K562 (cell line): ENCODE results near the gene CRACR2B. TPM values are rescaled to one million over a fixed set of nuclear protein-coding genes. Genes with fewer than 3 reads are reported as not detected.

Experiments
- BCOR ChIP-seq: fragments of 450-650 bp; IDR thresholded peaks from 2 replicates; pipeline ENCODE4 v1.6.1; 2016
- DPF2 ChIP-seq: fragments of 450-650 bp; IDR thresholded peaks from 2 replicates; pipeline ENCODE4 v1.6.1; 2016
- EGR1 ChIP-seq: fragments of 450-650 bp; conservative IDR thresholded peaks from 2 replicates; pipeline ENCODE4 v1.6.1; 2017; ENCODE audit warnings: mild to moderate bottlenecking
- EP300 ChIP-seq: IDR thresholded peaks from 2 replicates; pipeline ENCODE4 v1.6.1; 2012; ENCODE audit warnings: low read length, improper control_type of control experiment
- ETV6 ChIP-seq, 3 experiments: fragments of 150-350 bp in 1 of 3; sonication (generic) in 1 of 3; formaldehyde crosslinking in 1 of 3; IDR thresholded peaks; 2 replicates each; pipeline versions ENCODE4 v1.6.1 to v1.8.0; 2014 to 2022; ENCODE audit warnings: borderline replicate concordance in 2 of 3, low read depth in 2 of 3, antibody characterized with exemption in 1 of 3, low read length in 1 of 3, mild to moderate bottlenecking in 1 of 3, missing genetic modification reagents in 1 of 3
- FOS ChIP-seq: IDR thresholded peaks from 3 replicates; pipeline ENCODE4 v1.6.1; 2011; ENCODE audit not compliant: insufficient read length; ENCODE audit errors: extremely low read depth
- HDGF ChIP-seq: fragments of 450-650 bp; IDR thresholded peaks from 2 replicates; pipeline ENCODE4 v1.6.1; 2016
- MAFF ChIP-seq: IDR thresholded peaks from 2 replicates; pipeline ENCODE4 v1.6.1; 2012; ENCODE audit warnings: low read length, improper control_type of control experiment
- NCOA1 ChIP-seq: fragments of 450-650 bp; IDR thresholded peaks from 2 replicates; pipeline ENCODE4 v1.6.1; 2016; ENCODE audit warnings: low read depth
- PTTG1 ChIP-seq: fragments of 450-650 bp; IDR thresholded peaks from 2 replicates; pipeline ENCODE4 v1.6.1; 2016; ENCODE audit warnings: low read depth, mild to moderate bottlenecking, missing genetic modification characterization, missing compliant biosample characterization
- RFX5 ChIP-seq: IDR thresholded peaks from 2 replicates; pipeline ENCODE4 v1.6.1; 2011; ENCODE audit warnings: low read depth, mild to moderate bottlenecking, improper control_type of control experiment, low read length
- SNRNP70 ChIP-seq: fragments of 200-400 bp; formaldehyde crosslinking; optimal IDR thresholded peaks from 2 replicates; pipeline ENCODE3; 2017; ENCODE audit warnings: low read depth, low read length
- SP1 ChIP-seq: sonication (generic); formaldehyde crosslinking; IDR thresholded peaks from 2 replicates; pipeline ENCODE4 v1.8.1; 2022; ENCODE audit warnings: mild to moderate bottlenecking, missing genetic modification reagents
- SRSF3 ChIP-seq: fragments of 200-400 bp; formaldehyde crosslinking; IDR thresholded peaks from 2 replicates; pipeline ENCODE4 v1.6.1; 2016; ENCODE audit warnings: mild to moderate bottlenecking, low read length, moderate library complexity; ENCODE audit not compliant: insufficient read depth
- TAF1 ChIP-seq: IDR thresholded peaks from 2 replicates; pipeline ENCODE4 v1.6.1; 2011; ENCODE audit warnings: mild to moderate bottlenecking, low read length, moderate library complexity; ENCODE audit not compliant: insufficient read depth, control insufficient read depth, severe bottlenecking; ENCODE audit errors: extremely low read depth
- TARDBP ChIP-seq: fragments of 450-650 bp; IDR thresholded peaks from 2 replicates; pipeline ENCODE4 v1.6.1; 2016
- TOE1 ChIP-seq, 2 experiments: fragments of 450-650 bp in 1 of 2; sonication (generic) in 1 of 2; formaldehyde crosslinking in 1 of 2; IDR thresholded peaks; 2 replicates each; pipeline versions ENCODE4 v1.7.1 to v1.8.0; 2016 to 2022; ENCODE audit warnings: borderline replicate concordance in 2 of 2, mild to moderate bottlenecking in 2 of 2, antibody characterized with exemption in 1 of 2, inconsistent platforms in 1 of 2, low read depth in 1 of 2, missing genetic modification reagents in 1 of 2, moderate library complexity in 1 of 2
- ZFP36 ChIP-seq: fragments of 150-350 bp; IDR thresholded peaks from 2 replicates; pipeline ENCODE4 v1.6.1; 2018; ENCODE audit warnings: low read length, low read depth; ENCODE audit not compliant: partially characterized antibody
- ZNF12 ChIP-seq: sonication (generic); formaldehyde crosslinking; IDR thresholded peaks from 2 replicates; pipeline ENCODE4 v1.4.0; 2020; ENCODE audit warnings: mild to moderate bottlenecking, missing genetic modification reagents
- ZNF121 ChIP-seq: sonication (generic); formaldehyde crosslinking; conservative IDR thresholded peaks from 2 replicates; pipeline ENCODE4 v1.8.0; 2022; ENCODE audit warnings: missing genetic modification reagents
- ZNF146 ChIP-seq: IDR thresholded peaks from one replicate; pipeline ENCODE4 v1.6.1; 2018; ENCODE audit warnings: missing compliant biosample characterization; ENCODE audit not compliant: unreplicated experiment
- ZNF239 ChIP-seq: fragments of 250-450 bp; sonication (Bioruptor Pico); IDR thresholded peaks from 2 replicates; pipeline ENCODE4 v1.4.0; 2020; ENCODE audit warnings: mild to moderate bottlenecking
- polyA plus RNA-seq, 8 experiments: library from polyadenylated mRNA; depleted of rRNA in 4 of 8; stranded (reverse) in 5 of 8; unstranded in 3 of 8; fragments of >200 nt; fragmentation: Nextera tagmentation in 2 of 8; fragmentation: Illumina TruSeq in 1 of 8; extraction: Ambion mirVana in 2 of 8; extraction: Trizol in 1 of 8; gene quantifications; 2 replicates each; pipeline versions ENCODE4 v1.2.1 to v1.2.3, GENCODE V29; 2011 to 2014; ENCODE audit warnings: inconsistent platforms in 1 of 8, missing spikeins in 1 of 8
- total RNA-seq, 7 experiments: library from RNA; depleted of rRNA in 6 of 7; stranded (reverse); fragments of >200 nt in 6 of 7; fragmentation: Illumina TruSeq in 2 of 7; extraction: Trizol in 2 of 7; gene quantifications; 2 replicates each; pipeline versions ENCODE4 v1.2.1 to v1.2.3, GENCODE V29; 2011 to 2021; ENCODE audit warnings: low replicate concordance in 1 of 7
- TF ChIP-seq, protein P1 (sequence below): sonication (generic); formaldehyde crosslinking; IDR thresholded peaks from 2 replicates; pipeline ENCODE4 v1.9.0; 2022; ENCODE audit warnings: mild to moderate bottlenecking, missing genetic modification reagents
- TF ChIP-seq, protein P2 (sequence below): fragments of 200-800 bp; sonication (Bioruptor generic); IDR thresholded peaks from 2 replicates; pipeline ENCODE4 v1.6.1; 2017; ENCODE audit warnings: missing genetic modification characterization, missing compliant biosample characterization
- TF ChIP-seq, protein P3 (sequence below): sonication (generic); formaldehyde crosslinking; IDR thresholded peaks from 2 replicates; pipeline ENCODE4 v1.8.1; 2023; ENCODE audit warnings: mild to moderate bottlenecking, missing genetic modification reagents

The CRACR2B gene
- total and polyA plus RNA-seq, 9 of the 15 experiments (the other 6 are each of a cell fraction or from before 2014, with no cell fraction given) = 0.10 to 51.0 (median 6.0) TPM

DNA sequence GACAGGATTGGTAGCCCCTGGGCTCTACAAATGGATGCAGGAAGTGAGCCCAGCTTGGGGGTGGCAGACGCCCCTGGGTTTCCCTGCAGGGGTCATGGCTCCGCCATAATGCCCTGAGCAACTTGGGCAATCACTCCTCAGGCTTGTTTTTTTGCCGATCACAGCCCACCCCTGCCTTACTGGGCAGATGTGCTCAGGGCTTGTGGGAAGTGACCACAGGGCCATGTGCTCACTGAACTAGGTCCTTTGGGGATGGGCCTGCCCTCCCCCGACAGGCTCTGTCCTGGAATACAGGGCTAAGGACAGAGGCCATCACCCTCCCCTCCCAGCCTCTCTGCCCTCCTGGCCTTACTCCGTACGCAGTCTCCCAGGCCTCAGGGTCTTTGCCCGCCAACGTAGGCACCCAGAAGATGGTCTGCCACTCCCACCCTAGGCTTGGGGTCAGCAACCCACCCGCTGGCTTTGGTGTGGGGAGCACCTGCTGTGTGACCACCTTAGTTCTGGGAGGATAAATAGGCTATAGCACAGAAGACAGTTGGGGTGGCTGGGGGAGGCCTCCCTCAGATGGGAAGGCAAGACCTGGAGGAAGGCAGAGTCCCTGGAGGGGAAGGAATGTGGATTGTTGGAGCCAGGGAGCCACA is 14.1 kb upstream of the CRACR2B start (continued):
- TF ChIP-seq TOE1 (IDR thresholded peaks at IDR 0.05; ENCODE audit: borderline replicate concordance) (no peak), TOE1 (CRISPR knock-in tag; IDR thresholded peaks at IDR 0.05; ENCODE audit: borderline replicate concordance, low read depth) (no peak), BCOR (no peak), TARDBP (no peak), EGR1 (no peak), ZNF146 (CRISPR knock-in tag) (no peak), SNRNP70 (peak; percentile 83), DPF2 (no peak), ZNF121 (CRISPR knock-in tag) (no peak), ZNF12 (CRISPR knock-in tag) (no peak), PTTG1 (tag) (no peak), NCOA1 (no peak), FOS (no peak), EP300 (no peak), ZFP36 (no peak), SP1 (CRISPR knock-in tag) (0 out of 2 replicates have a peak, but pooled peaks have one; percentile 34), HDGF (no peak), SRSF3 (no peak), ZNF239 (CRISPR knock-in tag) (no peak), MAFF (no peak), RFX5 (no peak), ETV6 (IDR thresholded peaks at IDR 0.05; ENCODE audit: borderline replicate concordance in 1 of 2, low read depth in 2 of 2, low read length in 1 of 2) (no peak), ETV6 (CRISPR knock-in tag; IDR thresholded peaks at IDR 0.05; ENCODE audit: borderline replicate concordance) (no peak), TAF1 (no peak)
- TF ChIP-seq, protein P1, sequence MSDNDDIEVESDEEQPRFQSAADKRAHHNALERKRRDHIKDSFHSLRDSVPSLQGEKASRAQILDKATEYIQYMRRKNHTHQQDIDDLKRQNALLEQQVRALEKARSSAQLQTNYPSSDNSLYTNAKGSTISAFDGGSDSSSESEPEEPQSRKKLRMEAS (CRISPR knock-in tag) = peak; percentile 90
- TF ChIP-seq, protein P2, sequence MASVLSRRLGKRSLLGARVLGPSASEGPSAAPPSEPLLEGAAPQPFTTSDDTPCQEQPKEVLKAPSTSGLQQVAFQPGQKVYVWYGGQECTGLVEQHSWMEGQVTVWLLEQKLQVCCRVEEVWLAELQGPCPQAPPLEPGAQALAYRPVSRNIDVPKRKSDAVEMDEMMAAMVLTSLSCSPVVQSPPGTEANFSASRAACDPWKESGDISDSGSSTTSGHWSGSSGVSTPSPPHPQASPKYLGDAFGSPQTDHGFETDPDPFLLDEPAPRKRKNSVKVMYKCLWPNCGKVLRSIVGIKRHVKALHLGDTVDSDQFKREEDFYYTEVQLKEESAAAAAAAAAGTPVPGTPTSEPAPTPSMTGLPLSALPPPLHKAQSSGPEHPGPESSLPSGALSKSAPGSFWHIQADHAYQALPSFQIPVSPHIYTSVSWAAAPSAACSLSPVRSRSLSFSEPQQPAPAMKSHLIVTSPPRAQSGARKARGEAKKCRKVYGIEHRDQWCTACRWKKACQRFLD (CRISPR knock-in tag) = no peak
- TF ChIP-seq, protein P3, sequence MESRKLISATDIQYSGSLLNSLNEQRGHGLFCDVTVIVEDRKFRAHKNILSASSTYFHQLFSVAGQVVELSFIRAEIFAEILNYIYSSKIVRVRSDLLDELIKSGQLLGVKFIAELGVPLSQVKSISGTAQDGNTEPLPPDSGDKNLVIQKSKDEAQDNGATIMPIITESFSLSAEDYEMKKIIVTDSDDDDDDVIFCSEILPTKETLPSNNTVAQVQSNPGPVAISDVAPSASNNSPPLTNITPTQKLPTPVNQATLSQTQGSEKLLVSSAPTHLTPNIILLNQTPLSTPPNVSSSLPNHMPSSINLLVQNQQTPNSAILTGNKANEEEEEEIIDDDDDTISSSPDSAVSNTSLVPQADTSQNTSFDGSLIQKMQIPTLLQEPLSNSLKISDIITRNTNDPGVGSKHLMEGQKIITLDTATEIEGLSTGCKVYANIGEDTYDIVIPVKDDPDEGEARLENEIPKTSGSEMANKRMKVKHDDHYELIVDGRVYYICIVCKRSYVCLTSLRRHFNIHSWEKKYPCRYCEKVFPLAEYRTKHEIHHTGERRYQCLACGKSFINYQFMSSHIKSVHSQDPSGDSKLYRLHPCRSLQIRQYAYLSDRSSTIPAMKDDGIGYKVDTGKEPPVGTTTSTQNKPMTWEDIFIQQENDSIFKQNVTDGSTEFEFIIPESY = peak; percentile 48; the same call in 1 of the 2 replicates
